Activated T-cell treated with anti-CD3 and anti-CD28 coated beads, Interleukin-2, amount 50 U/mL, for 1 hour (primary cell): Measurements from ENCODE around the gene DROSHA.

Source experiments
- DNase-seq: peaks from one replicate; pipeline ENCODE4 v3.0.0-alpha.2; 2020

The DROSHA gene

DNA sequence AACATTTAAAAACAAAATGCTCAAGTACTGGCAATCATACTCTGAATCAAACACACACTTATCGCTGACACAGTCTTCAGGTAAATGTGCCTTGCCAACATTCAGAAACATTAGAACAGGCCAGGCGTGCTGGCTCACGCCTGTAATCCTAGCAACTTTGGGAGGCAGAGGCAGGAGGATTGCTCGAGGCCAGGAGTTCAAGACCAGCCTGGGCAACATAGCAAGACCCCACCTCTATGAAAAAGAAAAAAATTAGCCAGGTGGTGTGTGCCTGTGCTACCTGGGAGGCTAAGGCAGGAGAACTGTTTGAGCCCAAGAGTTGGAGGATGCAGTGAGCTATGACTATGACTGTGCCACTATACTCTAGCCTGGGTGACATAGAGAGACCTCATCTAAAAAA lies 20.6 kb downstream of the DROSHA start:
- no peak for DNase-seq

DNA sequence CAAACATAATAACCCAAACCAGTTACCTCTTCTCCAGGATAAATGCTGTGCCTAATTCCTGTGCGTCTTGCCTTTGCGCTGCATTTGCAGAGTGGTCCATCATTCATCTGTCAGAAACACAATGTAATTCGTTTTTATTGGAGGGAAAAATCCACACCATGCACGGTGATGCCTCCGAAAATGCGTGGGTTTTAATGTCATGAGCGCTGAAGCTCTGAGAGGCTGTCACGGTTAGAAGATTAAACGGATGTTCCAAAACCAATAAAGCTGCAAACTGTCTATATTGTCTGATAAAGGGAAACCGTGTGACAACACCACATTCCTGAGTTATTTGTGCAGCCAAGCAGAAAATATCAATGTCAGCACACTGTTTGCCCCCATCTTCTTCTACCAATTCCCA lies 27.4 kb downstream of the DROSHA start:
- DNase-seq, result no peak

DNA sequence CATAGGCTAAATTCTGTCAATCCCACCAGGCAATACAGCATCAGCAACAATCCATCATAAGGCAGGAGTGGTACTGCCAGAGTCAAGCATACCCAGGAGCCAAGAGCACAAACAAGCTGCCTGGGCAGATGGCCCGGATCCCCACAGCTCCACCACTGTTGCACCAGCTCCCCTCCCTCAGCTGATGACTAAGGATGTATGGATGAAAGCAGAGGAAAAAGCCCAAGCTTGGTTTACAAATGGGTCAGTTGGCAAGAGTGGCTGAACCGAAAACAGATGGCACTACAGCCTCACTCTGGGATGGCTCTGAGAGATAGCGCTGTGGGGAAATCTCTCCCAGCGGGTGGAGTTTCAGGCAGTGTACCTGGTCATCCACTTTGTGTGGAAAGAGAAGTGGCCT lies 29.4 kb downstream of the DROSHA start:
- DNase-seq, result no peak

GRCh38 chr5:31500256-31500655 lies 31.6 kb downstream of the DROSHA start:
- no peak for DNase-seq

GRCh38 chr5:31496891-31497290 lies 35.0 kb downstream of the DROSHA start:
- DNase-seq, result no peak

GRCh38 chr5:31496301-31496700 lies 35.6 kb downstream of the DROSHA start:
- no peak for DNase-seq

GRCh38 chr5:31495336-31495735 lies 36.6 kb downstream of the DROSHA start:
- DNase-seq, result no peak

- DNase-seq, result no peak
Observed at GRCh38 chr5:31492869-31493268, 39.0 kb downstream of the DROSHA start.

GRCh38 chr5:31487506-31487905 lies 44.4 kb downstream of the DROSHA start:
- no peak for DNase-seq

DNA sequence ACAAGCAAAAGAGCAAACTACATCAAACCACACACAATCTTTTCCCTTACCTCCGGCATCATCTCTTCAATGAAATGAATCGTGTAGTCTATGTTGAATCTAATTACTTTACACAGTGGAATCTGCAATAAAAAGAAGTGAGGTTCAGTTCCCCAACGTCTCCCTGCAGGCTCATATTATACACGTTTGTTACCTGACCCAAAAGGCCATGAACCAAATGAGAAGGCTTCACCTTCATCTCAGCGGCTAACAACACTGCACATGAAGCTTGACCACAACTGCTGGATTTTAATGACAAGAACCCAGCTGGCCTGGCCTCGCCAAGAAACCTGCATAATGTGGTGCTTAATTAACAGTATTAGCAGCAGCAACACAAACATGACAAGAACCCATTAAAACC lies 45.5 kb downstream of the DROSHA start:
- no peak for DNase-seq

- no peak for DNase-seq
Observed at GRCh38 chr5:31485376-31486207, 46.3 kb downstream of the DROSHA start.

GRCh38 chr5:31481531-31482165 lies 50.2 kb downstream of the DROSHA start:
- no peak for DNase-seq

DNA sequence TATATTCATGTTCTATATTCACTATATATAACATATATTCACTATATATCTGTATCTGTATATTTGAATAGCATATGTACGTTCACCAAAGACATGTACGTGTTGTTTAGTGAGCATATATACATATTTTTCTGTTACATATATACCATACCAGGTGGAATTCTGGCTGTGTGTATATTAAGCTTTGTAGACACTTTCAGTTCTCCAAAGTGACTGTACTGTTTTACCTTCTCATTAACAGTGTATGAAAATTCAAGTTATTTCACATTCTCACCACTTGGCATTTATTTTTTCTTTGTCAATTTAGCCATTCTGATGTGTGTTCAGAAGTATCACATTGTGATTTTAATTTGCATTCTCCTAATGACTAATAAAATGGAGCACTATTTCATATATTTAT lies 52.2 kb downstream of the DROSHA start:
- DNase-seq, result no peak

DNA sequence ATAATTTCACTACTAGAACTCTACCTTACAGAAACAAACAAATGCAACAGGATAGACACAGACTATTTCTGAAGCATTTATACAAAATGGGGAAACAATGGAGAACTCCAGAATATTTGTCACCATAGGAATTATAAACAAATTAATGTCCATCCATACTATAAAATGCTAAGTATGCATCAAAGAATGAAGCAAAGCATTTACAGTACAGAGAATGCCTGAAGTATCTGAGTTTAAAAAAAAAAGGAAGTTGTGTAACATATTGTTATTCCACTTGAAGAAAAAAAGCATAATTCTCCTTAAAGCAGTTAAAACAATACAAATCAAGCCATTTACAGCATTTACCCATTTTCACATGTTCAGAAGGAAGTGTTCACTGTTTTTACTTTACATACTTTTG lies 53.0 kb downstream of the DROSHA start:
- DNase-seq, result no peak

DNA sequence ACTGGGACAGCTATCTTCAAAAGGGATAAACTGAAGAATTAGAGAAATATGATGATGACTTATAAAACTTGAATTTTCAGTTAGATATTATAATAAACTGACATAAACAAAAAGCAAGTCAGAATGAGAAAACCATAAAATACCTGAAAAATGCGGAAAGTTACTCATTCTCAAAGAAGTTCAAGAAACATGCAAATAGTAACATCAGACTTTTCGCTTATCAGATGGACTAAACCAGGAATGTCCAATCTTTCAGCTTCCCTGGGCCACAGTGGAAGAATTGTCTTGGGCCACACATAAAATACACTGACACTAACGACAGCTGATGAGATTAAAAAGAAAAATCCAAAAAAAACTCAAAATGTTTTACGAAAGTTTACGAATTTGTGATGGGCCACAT lies 53.9 kb downstream of the DROSHA start:
- no peak for DNase-seq

DNA sequence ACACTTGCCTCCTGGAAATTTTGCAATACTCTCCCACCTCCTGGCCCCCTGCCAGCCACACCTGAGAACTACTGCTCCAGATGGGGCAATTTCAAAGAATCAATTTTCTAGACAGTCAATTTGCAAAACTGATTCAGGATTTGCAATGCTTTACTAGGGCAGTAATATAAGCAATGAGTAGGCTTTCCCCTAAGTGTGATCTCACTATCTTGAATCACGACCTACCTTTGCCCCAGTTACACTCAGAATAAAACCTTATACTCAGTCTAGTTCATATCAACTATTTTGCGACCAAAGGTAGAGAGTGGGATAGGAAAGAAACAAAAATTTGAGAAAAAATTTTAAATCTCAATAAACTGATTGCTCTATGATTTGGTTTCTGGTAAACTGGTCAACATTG lies 54.4 kb downstream of the DROSHA start:
- no peak for DNase-seq

GRCh38 chr5:31476738-31477141 lies 55.2 kb downstream of the DROSHA start:
- no peak for DNase-seq

DNA sequence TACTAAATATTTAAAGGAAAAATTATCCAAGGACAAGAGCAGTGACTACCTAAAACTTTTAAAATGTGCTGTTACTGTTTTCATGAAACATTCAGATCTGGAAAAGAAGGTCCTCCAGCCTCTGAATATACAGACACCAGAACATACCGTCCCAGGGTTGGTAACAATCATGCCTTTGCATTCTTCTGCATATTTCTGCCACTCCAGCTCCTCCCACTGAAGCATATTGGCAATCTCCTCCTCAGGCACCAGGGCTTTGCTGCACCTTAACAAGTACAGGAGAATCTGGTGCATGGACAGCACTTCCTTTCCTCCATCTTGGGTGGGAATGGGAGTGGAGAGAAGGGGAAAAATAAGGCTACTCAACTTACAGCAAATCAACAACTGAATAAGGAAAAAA lies 60.0 kb downstream of the DROSHA start:
- no peak for DNase-seq

GRCh38 chr5:31471040-31471439 lies 60.9 kb downstream of the DROSHA start:
- DNase-seq, result no peak

GRCh38 chr5:31470608-31471007 lies 61.3 kb downstream of the DROSHA start:
- no peak for DNase-seq

DNA sequence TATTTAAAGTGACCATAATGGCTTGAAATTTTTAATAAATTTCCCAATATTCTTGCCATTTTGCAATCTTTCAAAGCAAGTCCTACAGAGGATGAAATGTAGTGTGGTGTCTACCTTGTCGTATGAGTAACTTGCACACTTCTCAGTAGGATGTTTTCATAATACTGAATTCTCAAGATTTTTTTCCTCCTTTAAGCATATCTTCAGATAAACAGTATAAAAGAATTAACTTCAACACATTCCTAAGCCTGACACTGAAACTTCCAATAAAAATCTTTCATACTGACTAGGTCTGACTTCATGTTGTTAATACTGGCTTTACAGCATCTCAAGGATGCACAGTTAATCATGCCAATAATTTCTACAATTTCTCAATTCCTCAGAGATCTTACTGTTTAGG lies 62.0 kb downstream of the DROSHA start:
- DNase-seq, result no peak

DNA sequence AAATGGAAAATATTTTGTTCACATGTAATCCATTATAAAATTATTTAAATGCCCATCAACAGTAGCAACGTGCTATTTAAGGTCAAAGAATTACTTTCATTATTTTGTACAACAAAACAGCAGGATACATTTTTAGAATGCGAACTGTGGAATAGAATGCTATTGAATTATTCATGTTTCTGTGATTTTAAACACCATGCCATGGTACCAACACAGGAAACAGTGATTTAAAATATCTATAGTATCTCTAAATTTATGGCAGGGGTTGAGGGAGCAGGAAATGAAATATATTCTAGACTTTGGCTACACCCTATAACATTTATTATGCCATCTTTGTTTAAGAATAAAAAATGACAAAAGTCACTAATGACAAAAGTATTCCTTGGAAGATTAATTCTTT lies 62.4 kb downstream of the DROSHA start:
- no peak for DNase-seq

DNA sequence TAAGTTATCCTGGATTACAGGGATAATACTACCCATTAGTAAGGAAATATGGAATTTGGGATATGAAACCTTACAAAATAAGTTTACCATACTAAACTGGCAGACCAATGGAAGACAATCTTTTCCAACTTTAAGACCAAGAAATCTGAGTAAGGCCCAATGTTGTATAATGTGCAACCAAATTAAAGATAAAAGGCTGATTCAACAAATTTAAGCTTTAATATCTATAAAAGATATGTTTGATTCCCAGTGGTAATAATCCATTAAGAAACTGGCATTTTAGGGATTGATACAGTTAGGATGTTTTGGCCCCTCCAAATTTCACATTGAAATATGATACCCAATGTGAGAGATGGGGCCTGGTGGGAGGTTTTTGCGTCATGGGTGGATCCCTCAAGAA lies 66.6 kb downstream of the DROSHA start:
- no peak for DNase-seq

GRCh38 chr5:31464081-31464480 lies 67.8 kb downstream of the DROSHA start:
- DNase-seq, result no peak

- no peak for DNase-seq
Observed at GRCh38 chr5:31463351-31463750, 68.5 kb downstream of the DROSHA start.
